MCF 10A (cell line): Measurements from ENCODE around the gene TNFRSF4. TPM values are rescaled to one million over a fixed set of nuclear protein-coding genes. Genes with fewer than 3 reads are reported as not detected.

ENCODE experiments used
- BruUV-seq: library from RNA; stranded (reverse); fragments of 400-500 nt; replicated peaks from 2 replicates; lab custom pipeline; 2021; lab: Mats Ljungman, UMichigan
- CTCF ChIA-PET: fragments of 300-600 bp; sonication (Branson Sonifier 250); formaldehyde crosslinking; extraction: SDS; loops from one replicate; lab custom pipeline; 2021; ENCODE audit warnings: antibody characterized with exemption, inconsistent platforms; lab: Yijun Ruan, JAX
- POLR2A ChIA-PET: fragments of 300-600, 350-650 bp; sonication (Branson Sonifier 250); formaldehyde crosslinking; extraction: SDS; loops from one replicate; lab custom pipeline; 2020; ENCODE audit warnings: antibody characterized with exemption, inconsistent platforms; lab: Yijun Ruan, JAX
- DNase-seq: peaks from one replicate; pipeline ENCODE4 v3.0.0-alpha.2; 2018; ENCODE audit not compliant: unreplicated experiment
- H3K27ac Mint-ChIP-seq: one replicate; pipeline ENCODE4 v1.8.0; 2022; ENCODE audit warnings: mild to moderate bottlenecking, low read depth, mixed read lengths; ENCODE audit not compliant: unreplicated experiment
- H3K27me3 Mint-ChIP-seq: one replicate; pipeline ENCODE4 v1.8.0; 2022; ENCODE audit warnings: mixed read lengths; ENCODE audit not compliant: insufficient read depth, unreplicated experiment
- H3K36me3 Mint-ChIP-seq: one replicate; pipeline ENCODE4 v1.8.0; 2022; ENCODE audit warnings: mild to moderate bottlenecking, moderate library complexity, mixed read lengths; ENCODE audit not compliant: insufficient read depth, unreplicated experiment
- H3K4me1 Mint-ChIP-seq: one replicate; pipeline ENCODE4 v1.8.0; 2022; ENCODE audit warnings: mixed read lengths; ENCODE audit not compliant: insufficient read depth, unreplicated experiment
- H3K4me3 Mint-ChIP-seq: one replicate; pipeline ENCODE4 v1.8.0; 2022; ENCODE audit warnings: mild to moderate bottlenecking, moderate library complexity, mixed read lengths; ENCODE audit not compliant: unreplicated experiment
- H3K9me3 Mint-ChIP-seq: one replicate; pipeline ENCODE4 v1.8.0; 2022; ENCODE audit warnings: mixed read lengths; ENCODE audit not compliant: unreplicated experiment
- CTCF ChIP-seq: fragments of 200-600 bp; IDR thresholded peaks from one replicate; pipeline ENCODE4 v1.8.0; 2022; ENCODE audit warnings: antibody characterized with exemption, mild to moderate bottlenecking; ENCODE audit not compliant: unreplicated experiment
- intact Hi-C: fragments of 100-400 bp; cut with micrococcal nuclease; formaldehyde crosslinking; loops from 2 replicates; pipeline ENCODE4 v1.14.1; 2022
- total RNA-seq: library from RNA; stranded (reverse); gene quantifications from 2 replicates; pipeline ENCODE4 v1.2.3, GENCODE V29; 2022

TNFRSF4 gene
- total RNA-seq, 1 experiment from 2014 or later, result not detected

GRCh38 chr1:1183833-1184775 lies 29.8 kb downstream of the TNFRSF4 start:
- no peak overlapping the region for H3K27ac Mint-ChIP-seq
- no peak for TF ChIP-seq CTCF
- intact Hi-C loops, result no loop called here
- BruUV-seq, result no TSS peak
- no peaks in the 10 kb centered on the region for H3K9me3 Mint-ChIP-seq
- DNase-seq, result no peak
- H3K4me3 Mint-ChIP-seq, result no peak overlapping the region
- ChIA-PET CTCF (no interaction called here), POLR2A (no interaction called here)
- H3K4me1 Mint-ChIP-seq, result no peaks in the 10 kb centered on the region
- peaks cover 6% of the 10 kb centered on the region for H3K27me3 Mint-ChIP-seq
- H3K36me3 Mint-ChIP-seq, result peaks cover 4% of the 10 kb centered on the region

GRCh38 chr1:1183221-1183747 lies 30.7 kb downstream of the TNFRSF4 start:
- CTCF ChIA-PET, result interaction anchor here (0.6 kb wide), 1 partner anchor 57 kb away, joined by 3 read pairs; no protein-coding TSS in a partner anchor
- intact Hi-C loops, result no loop called here
- H3K4me3 Mint-ChIP-seq, result no peak overlapping the region
- no peak for DNase-seq
- H3K4me1 Mint-ChIP-seq, result no peaks in the 10 kb centered on the region
- BruUV-seq, result no TSS peak
- TF ChIP-seq CTCF, result no peak
- no peak overlapping the region for H3K27ac Mint-ChIP-seq
- no peaks in the 10 kb centered on the region for H3K9me3 Mint-ChIP-seq
- peaks cover 4% of the 10 kb centered on the region for H3K36me3 Mint-ChIP-seq
- no peaks in the 10 kb centered on the region for H3K27me3 Mint-ChIP-seq
- POLR2A ChIA-PET, result no interaction called here

- Mint-ChIP-seq H3K9me3 (no peaks in the 10 kb centered on the region), H3K4me3 (no peak overlapping the region), H3K36me3 (peaks cover 4% of the 10 kb centered on the region), H3K27ac (no peak overlapping the region), H3K4me1 (no peaks in the 10 kb centered on the region), H3K27me3 (no peaks in the 10 kb centered on the region)
- intact Hi-C loops, result no loop called here
- DNase-seq, result no peak
- no peak for TF ChIP-seq CTCF
- BruUV-seq, result no TSS peak
- ChIA-PET POLR2A (no interaction called here), CTCF (interaction anchor here (0.6 kb wide), 2 partner anchors 57 to 198 kb away, joined by 3 read pairs; no protein-coding TSS in a partner anchor)
Observed at GRCh38 chr1:1182491-1183220, 31.3 kb downstream of the TNFRSF4 start.
